Loucy (cell line): ENCODE measurements around the gene EIPR1.

Source experiments
- EZH2phosphoT487 ChIP-seq: fragments of 200-600 bp; IDR thresholded peaks from 2 replicates; pipeline ENCODE4 v1.6.1; 2018; ENCODE audit warnings: antibody characterized with exemption, mild to moderate bottlenecking, moderate library complexity, borderline replicate concordance
- TF ChIP-seq, protein P1 (sequence below): fragments of 200-600 bp; sonication (generic); conservative IDR thresholded peaks from 2 replicates; pipeline ENCODE4 v1.5.1; 2014; ENCODE audit warnings: mild to moderate bottlenecking, antibody characterized with exemption, low read length

DNA sequence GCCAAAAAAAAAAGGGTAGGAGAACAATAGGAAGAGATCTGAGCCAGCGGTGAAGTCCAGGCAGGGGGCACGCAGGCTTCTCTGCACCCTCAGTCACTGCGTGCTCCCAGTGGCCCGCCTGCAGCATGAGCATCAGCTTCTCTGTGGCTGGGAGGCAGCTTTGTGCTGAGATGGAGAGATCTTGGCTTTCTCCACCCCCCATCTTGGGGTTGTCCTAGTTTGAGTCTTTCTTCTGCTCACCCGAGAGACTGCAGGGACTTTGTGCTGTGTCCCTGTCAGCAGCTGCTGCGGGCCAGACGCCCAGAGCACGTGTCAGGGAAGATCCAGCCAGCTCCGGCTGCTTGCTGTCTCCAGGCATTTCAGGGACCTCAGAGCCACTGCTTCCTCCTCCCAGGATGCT lies 22.2 kb upstream of the EIPR1 start:
- TF ChIP-seq, protein P1, sequence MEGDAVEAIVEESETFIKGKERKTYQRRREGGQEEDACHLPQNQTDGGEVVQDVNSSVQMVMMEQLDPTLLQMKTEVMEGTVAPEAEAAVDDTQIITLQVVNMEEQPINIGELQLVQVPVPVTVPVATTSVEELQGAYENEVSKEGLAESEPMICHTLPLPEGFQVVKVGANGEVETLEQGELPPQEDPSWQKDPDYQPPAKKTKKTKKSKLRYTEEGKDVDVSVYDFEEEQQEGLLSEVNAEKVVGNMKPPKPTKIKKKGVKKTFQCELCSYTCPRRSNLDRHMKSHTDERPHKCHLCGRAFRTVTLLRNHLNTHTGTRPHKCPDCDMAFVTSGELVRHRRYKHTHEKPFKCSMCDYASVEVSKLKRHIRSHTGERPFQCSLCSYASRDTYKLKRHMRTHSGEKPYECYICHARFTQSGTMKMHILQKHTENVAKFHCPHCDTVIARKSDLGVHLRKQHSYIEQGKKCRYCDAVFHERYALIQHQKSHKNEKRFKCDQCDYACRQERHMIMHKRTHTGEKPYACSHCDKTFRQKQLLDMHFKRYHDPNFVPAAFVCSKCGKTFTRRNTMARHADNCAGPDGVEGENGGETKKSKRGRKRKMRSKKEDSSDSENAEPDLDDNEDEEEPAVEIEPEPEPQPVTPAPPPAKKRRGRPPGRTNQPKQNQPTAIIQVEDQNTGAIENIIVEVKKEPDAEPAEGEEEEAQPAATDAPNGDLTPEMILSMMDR: no peak
- TF ChIP-seq EZH2phosphoT487: no peak
